Measurements from ENCODE around the gene WDR20.

WDR20 gene

DNA sequence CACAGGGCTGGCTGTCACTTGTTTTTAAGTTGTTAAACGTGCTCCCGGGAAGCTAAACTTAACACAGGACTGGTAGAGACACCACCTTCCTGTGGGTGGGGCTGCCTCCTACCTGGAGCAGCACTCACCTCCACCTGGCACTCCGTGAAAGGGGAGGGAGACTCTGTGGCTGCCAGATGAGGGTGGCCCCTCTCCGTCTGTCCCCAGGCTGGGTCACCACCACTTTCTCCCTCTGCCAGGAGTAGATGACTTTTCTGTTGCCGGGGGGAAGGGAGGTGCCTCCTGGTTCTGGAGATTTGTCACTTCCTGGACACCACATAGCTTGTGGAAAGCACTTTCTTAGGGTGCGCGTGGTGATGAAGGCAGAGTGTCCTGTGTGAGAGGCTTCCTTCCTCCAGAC, 81.3 kb downstream of the WDR20 start:
- Histone ChIP-seq H2BK120ac (ENCODE audit: low read depth, low read length) (no peak overlapping the region), H3K4me3 (ENCODE audit: insufficient read depth in 1 of 2, low read depth in 1 of 2, low read length in 2 of 2) (no peak overlapping the region), H3K4me2 (ENCODE audit: low read length, poor library complexity, severe bottlenecking) (no peak overlapping the region), H3K14ac (ENCODE audit: low read length in 2 of 2) (no peak overlapping the region), H3K27ac (ENCODE audit: low read length, poor library complexity, severe bottlenecking) (no peak overlapping the region), H3K23ac (ENCODE audit: low read length in 2 of 2) (no peak overlapping the region), H3K9me3 (ENCODE audit: control insufficient read depth, low read length) (no peaks in the 10 kb centered on the region), H2AK5ac (ENCODE audit: low read length, severe bottlenecking) (no peak overlapping the region), H3K9ac (ENCODE audit: low read length) (peak overlapping the region; percentile 26), H3K4ac (ENCODE audit: low read depth in 1 of 2, low read length in 2 of 2) (no peak overlapping the region), H3K18ac (ENCODE audit: low read depth in 1 of 2, low read length in 2 of 2) (peak overlapping the region in 1 of 2 experiments; percentile 18), H4K8ac (ENCODE audit: low read length) (peak overlapping the region; percentile 12), H2BK5ac (ENCODE audit: low read depth, low read length, poor library complexity, severe bottlenecking) (no peak overlapping the region), H3K79me1 (replicated peaks; ENCODE audit: low read length, poor library complexity, severe bottlenecking) (peaks cover 44% of the 10 kb centered on the region), H2AFZ (ENCODE audit: low read depth, low read length) (no peak overlapping the region), H3K27me3 (ENCODE audit: control insufficient read depth in 1 of 2, insufficient read depth in 1 of 2, low read length in 2 of 2) (no peaks in the 10 kb centered on the region), H2BK12ac (ENCODE audit: low read length in 2 of 2) (no peak overlapping the region), H2BK15ac (ENCODE audit: low read depth, poor library complexity, severe bottlenecking) (no peak overlapping the region), H4K91ac (ENCODE audit: low read length) (no peak overlapping the region), H3K4me1 (ENCODE audit: control insufficient read depth, insufficient read depth, low read depth, low read length) (peaks cover 21% of the 10 kb centered on the region), H3K36me3 (ENCODE audit: control insufficient read depth in 1 of 2, insufficient read depth in 2 of 2, low read depth in 1 of 2, low read length in 2 of 2) (peaks cover 12 to 50% of the 10 kb centered on the region in 2 experiments)
- WGBS: 54% methylated on average over 7 of the region's 7 CpGs
- peak; percentile 43 for DNase-seq

DNA sequence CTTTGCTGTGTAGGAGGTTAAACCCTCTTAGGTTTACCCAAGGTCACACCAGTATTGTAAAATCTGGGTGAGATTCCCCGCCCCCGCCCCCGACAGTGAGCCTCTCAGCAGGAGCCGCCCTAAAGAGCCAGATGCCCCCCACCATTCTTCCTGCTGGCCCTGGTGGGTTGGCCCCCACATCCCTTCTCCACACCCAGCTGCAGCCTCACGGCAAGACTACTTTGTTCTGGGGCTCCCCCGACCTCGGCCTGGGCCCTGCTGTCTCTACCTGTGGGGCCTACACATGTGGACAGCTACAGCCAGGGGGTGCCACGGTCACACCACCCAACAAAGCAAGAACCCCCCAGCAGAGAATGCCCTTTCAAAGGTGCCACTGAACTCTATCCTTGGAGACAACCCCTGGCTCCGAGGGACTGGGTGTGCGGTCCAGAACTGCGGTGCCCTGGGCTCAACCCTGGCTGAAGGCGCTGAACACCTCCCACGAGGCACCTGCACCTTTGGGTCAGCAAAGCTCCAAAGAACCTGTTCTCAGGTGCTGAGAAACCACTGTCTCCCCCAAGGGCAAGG, 82.4 kb downstream of the WDR20 start:
- Histone ChIP-seq H3K23ac (ENCODE audit: low read length in 2 of 2) (no peak overlapping the region), H3K4me3 (ENCODE audit: insufficient read depth in 1 of 2, low read depth in 1 of 2, low read length in 2 of 2) (no peak overlapping the region), H3K4ac (ENCODE audit: low read depth in 1 of 2, low read length in 2 of 2) (no peak overlapping the region), H4K8ac (ENCODE audit: low read length) (no peak overlapping the region), H2AK5ac (ENCODE audit: low read length, severe bottlenecking) (no peak overlapping the region), H2AFZ (ENCODE audit: low read depth, low read length) (no peak overlapping the region), H3K14ac (ENCODE audit: low read length in 2 of 2) (no peak overlapping the region), H2BK120ac (ENCODE audit: low read depth, low read length) (no peak overlapping the region), H3K27ac (ENCODE audit: low read length, poor library complexity, severe bottlenecking) (no peak overlapping the region), H3K9me3 (ENCODE audit: control insufficient read depth, low read length) (no peaks in the 10 kb centered on the region), H3K4me1 (ENCODE audit: control insufficient read depth, insufficient read depth, low read depth, low read length) (peaks cover 20% of the 10 kb centered on the region), H2BK12ac (ENCODE audit: low read length in 2 of 2) (no peak overlapping the region), H2BK15ac (ENCODE audit: low read depth, poor library complexity, severe bottlenecking) (no peak overlapping the region), H3K18ac (ENCODE audit: low read depth in 1 of 2, low read length in 2 of 2) (no peak overlapping the region), H3K4me2 (ENCODE audit: low read length, poor library complexity, severe bottlenecking) (no peak overlapping the region), H3K9ac (ENCODE audit: low read length) (no peak overlapping the region), H4K91ac (ENCODE audit: low read length) (no peak overlapping the region), H3K27me3 (ENCODE audit: control insufficient read depth in 1 of 2, insufficient read depth in 1 of 2, low read length in 2 of 2) (no peaks in the 10 kb centered on the region), H3K36me3 (ENCODE audit: control insufficient read depth in 1 of 2, insufficient read depth in 2 of 2, low read depth in 1 of 2, low read length in 2 of 2) (peaks cover 12 to 57% of the 10 kb centered on the region in 2 experiments), H3K79me1 (replicated peaks; ENCODE audit: low read length, poor library complexity, severe bottlenecking) (peaks cover 46% of the 10 kb centered on the region), H2BK5ac (ENCODE audit: low read depth, low read length, poor library complexity, severe bottlenecking) (no peak overlapping the region)
- whole genome bisulfite sequencing: 94% methylated on average over 13 of the region's 13 CpGs
- no peak for DNase-seq

DNA sequence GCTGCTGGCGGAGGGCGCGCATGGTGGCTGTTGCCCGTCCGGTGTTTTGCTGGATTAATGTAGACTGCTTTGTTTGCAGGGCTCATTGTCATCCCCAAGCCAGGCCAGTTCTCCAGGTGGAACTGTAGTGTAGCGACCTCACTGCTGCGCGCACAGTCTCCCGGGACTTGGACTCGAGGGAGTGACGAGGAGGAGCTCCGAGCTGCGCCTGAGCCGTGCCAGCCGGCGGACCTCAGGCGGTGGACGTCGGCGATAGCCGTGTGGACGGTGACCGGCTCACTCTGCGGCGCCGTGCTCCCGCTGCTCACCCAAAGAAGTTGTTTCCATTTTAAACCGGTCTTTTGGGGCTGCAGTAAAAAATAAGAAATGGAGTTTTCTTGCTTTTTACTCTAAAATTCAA, 83.1 kb downstream of the WDR20 start:
- no peak overlapping the region for H3K14ac ChIP-seq (ENCODE audit: low read length in 2 of 2)
- H3K18ac ChIP-seq (ENCODE audit: low read depth in 1 of 2, low read length in 2 of 2): no peak overlapping the region
- no peak overlapping the region for H2BK5ac ChIP-seq (ENCODE audit: low read depth, low read length, poor library complexity, severe bottlenecking)
- H4K91ac ChIP-seq (ENCODE audit: low read length): no peak overlapping the region
- H3K36me3 ChIP-seq (ENCODE audit: control insufficient read depth in 1 of 2, insufficient read depth in 2 of 2, low read depth in 1 of 2, low read length in 2 of 2): peaks cover 7 to 56% of the 10 kb centered on the region in 2 experiments
- H3K9ac ChIP-seq (ENCODE audit: low read length): no peak overlapping the region
- H3K4ac ChIP-seq (ENCODE audit: low read depth in 1 of 2, low read length in 2 of 2): no peak overlapping the region
- no peak overlapping the region for H2AK5ac ChIP-seq (ENCODE audit: low read length, severe bottlenecking)
- 98% methylated on average over 17 of the region's 28 CpGs for WGBS
- no peaks in the 10 kb centered on the region for H3K9me3 ChIP-seq (ENCODE audit: control insufficient read depth, low read length)
- H2AFZ ChIP-seq (ENCODE audit: low read depth, low read length): no peak overlapping the region
- H2BK15ac ChIP-seq (ENCODE audit: low read depth, poor library complexity, severe bottlenecking): no peak overlapping the region
- DNase-seq: no peak
- no peak overlapping the region for H4K8ac ChIP-seq (ENCODE audit: low read length)
- no peak overlapping the region for H3K27ac ChIP-seq (ENCODE audit: low read length, poor library complexity, severe bottlenecking)
- H2BK120ac ChIP-seq (ENCODE audit: low read depth, low read length): no peak overlapping the region
- peaks cover 22% of the 10 kb centered on the region for H3K4me1 ChIP-seq (ENCODE audit: control insufficient read depth, insufficient read depth, low read depth, low read length)
- no peak overlapping the region for H3K4me3 ChIP-seq (ENCODE audit: insufficient read depth in 1 of 2, low read depth in 1 of 2, low read length in 2 of 2)
- no peak overlapping the region for H3K4me2 ChIP-seq (ENCODE audit: low read length, poor library complexity, severe bottlenecking)
- H3K27me3 ChIP-seq (ENCODE audit: control insufficient read depth in 1 of 2, insufficient read depth in 1 of 2, low read length in 2 of 2): no peaks in the 10 kb centered on the region
- H3K23ac ChIP-seq (ENCODE audit: low read length in 2 of 2): no peak overlapping the region
- peaks cover 44% of the 10 kb centered on the region for H3K79me1 ChIP-seq (replicated peaks; ENCODE audit: low read length, poor library complexity, severe bottlenecking)
- H2BK12ac ChIP-seq (ENCODE audit: low read length in 2 of 2): no peak overlapping the region

DNA sequence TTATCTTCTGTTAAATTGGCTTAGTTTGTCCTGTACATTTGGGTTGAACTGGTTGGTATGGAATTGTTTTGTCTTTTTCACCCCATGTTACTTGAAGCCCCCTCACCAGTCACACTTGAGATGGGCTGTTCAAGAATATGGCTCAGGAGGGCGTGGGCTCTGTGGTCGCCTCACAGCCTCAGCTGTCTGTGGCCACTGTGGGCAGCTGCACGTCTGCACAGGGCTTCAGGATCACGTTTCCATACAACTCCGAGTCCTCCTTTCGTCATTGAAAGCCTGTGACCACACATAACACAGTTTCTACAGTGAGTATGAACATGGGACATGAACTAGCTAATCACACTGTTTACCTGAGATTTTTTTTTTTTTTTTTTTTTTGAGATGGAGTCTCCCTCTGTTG, 84.0 kb downstream of the WDR20 start:
- Histone ChIP-seq H3K23ac (ENCODE audit: low read length in 2 of 2) (no peak overlapping the region), H4K8ac (ENCODE audit: low read length) (no peak overlapping the region), H3K27ac (ENCODE audit: low read length, poor library complexity, severe bottlenecking) (no peak overlapping the region), H2AK5ac (ENCODE audit: low read length, severe bottlenecking) (no peak overlapping the region), H3K9me3 (ENCODE audit: control insufficient read depth, low read length) (no peaks in the 10 kb centered on the region), H3K4me3 (ENCODE audit: insufficient read depth in 1 of 2, low read depth in 1 of 2, low read length in 2 of 2) (no peak overlapping the region), H2BK15ac (ENCODE audit: low read depth, poor library complexity, severe bottlenecking) (no peak overlapping the region), H2BK120ac (ENCODE audit: low read depth, low read length) (no peak overlapping the region), H2BK12ac (ENCODE audit: low read length in 2 of 2) (no peak overlapping the region), H3K9ac (ENCODE audit: low read length) (no peak overlapping the region), H2BK5ac (ENCODE audit: low read depth, low read length, poor library complexity, severe bottlenecking) (no peak overlapping the region), H3K4ac (ENCODE audit: low read depth in 1 of 2, low read length in 2 of 2) (no peak overlapping the region), H3K36me3 (ENCODE audit: control insufficient read depth in 1 of 2, insufficient read depth in 2 of 2, low read depth in 1 of 2, low read length in 2 of 2) (peaks cover 8 to 57% of the 10 kb centered on the region in 2 experiments), H2AFZ (ENCODE audit: low read depth, low read length) (no peak overlapping the region), H3K14ac (ENCODE audit: low read length in 2 of 2) (no peak overlapping the region), H3K79me1 (replicated peaks; ENCODE audit: low read length, poor library complexity, severe bottlenecking) (peaks cover 43% of the 10 kb centered on the region), H4K91ac (ENCODE audit: low read length) (no peak overlapping the region), H3K4me2 (ENCODE audit: low read length, poor library complexity, severe bottlenecking) (no peak overlapping the region), H3K4me1 (ENCODE audit: control insufficient read depth, insufficient read depth, low read depth, low read length) (peaks cover 17% of the 10 kb centered on the region), H3K18ac (ENCODE audit: low read depth in 1 of 2, low read length in 2 of 2) (no peak overlapping the region), H3K27me3 (ENCODE audit: control insufficient read depth in 1 of 2, insufficient read depth in 1 of 2, low read length in 2 of 2) (no peaks in the 10 kb centered on the region)
- WGBS: 86% methylated on average over 4 of the region's 6 CpGs
- DNase-seq: no peak
